Loucy (cell line): ENCODE results near the gene AGBL1.

Experiments used
- EZH2phosphoT487 ChIP-seq: fragments of 200-600 bp; IDR thresholded peaks from 2 replicates; pipeline ENCODE4 v1.6.1; 2018; ENCODE audit warnings: antibody characterized with exemption, mild to moderate bottlenecking, moderate library complexity, borderline replicate concordance
- TF ChIP-seq, protein P1 (sequence below): fragments of 200-600 bp; sonication (generic); conservative IDR thresholded peaks from 2 replicates; pipeline ENCODE4 v1.5.1; 2014; ENCODE audit warnings: mild to moderate bottlenecking, antibody characterized with exemption, low read length

DNA sequence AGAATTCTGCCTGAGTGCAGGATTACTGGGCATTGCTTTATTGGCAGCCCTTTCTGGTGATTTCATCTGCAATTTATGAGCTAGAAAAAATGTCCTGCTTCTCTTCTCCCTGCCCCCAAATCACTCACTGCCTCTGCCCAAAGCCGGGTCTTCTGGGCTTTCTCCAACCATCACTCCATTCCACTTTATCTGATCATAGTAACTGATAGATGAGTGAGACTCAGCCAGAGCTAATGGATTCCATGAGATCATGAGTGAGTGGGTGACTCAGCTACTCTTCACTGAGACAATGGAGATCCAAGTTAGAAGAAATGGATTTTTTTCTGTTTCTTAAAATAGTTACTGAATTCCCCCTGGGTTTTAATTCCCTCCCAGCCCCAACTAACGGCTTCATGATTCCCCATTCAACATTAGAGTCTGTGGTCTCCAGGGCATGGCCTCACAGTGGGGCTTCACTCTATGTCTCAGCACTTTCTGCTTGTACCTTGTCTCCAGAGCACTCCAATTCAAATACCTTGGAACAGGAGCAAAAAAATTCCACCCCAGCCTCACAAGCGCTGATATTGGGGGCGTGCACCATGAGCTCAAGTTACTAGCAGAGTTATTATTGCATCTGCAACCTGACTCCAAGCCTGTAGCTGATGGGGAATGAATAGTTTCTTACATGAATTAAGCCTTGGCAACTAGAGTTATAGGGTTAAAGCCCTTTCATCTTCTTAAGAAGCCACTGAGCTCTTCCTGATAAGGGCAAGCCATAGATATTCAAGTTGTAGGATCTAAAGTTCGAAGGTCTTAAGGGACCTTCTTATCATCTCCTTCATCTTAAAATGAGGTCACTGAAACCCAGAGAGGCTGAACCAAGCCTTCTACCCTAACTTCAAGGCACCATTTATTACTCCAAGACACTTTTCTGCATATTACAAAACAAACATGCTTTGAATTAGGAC lies 85.9 kb downstream of the AGBL1 start:
- TF ChIP-seq, protein P1, sequence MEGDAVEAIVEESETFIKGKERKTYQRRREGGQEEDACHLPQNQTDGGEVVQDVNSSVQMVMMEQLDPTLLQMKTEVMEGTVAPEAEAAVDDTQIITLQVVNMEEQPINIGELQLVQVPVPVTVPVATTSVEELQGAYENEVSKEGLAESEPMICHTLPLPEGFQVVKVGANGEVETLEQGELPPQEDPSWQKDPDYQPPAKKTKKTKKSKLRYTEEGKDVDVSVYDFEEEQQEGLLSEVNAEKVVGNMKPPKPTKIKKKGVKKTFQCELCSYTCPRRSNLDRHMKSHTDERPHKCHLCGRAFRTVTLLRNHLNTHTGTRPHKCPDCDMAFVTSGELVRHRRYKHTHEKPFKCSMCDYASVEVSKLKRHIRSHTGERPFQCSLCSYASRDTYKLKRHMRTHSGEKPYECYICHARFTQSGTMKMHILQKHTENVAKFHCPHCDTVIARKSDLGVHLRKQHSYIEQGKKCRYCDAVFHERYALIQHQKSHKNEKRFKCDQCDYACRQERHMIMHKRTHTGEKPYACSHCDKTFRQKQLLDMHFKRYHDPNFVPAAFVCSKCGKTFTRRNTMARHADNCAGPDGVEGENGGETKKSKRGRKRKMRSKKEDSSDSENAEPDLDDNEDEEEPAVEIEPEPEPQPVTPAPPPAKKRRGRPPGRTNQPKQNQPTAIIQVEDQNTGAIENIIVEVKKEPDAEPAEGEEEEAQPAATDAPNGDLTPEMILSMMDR = no peak
- TF ChIP-seq EZH2phosphoT487 = no peak
